ENCODE results near the gene SOX18. TPM values are rescaled to one million over a fixed set of nuclear protein-coding genes. Genes with fewer than 3 reads are reported as not detected.

Gene SOX18
- total RNA-seq, 1 donor: under 0.01 TPM

- Histone ChIP-seq H3K27ac (ENCODE audit: low read depth, low read length) (no peak overlapping the region), H3K36me3 (ENCODE audit: insufficient read depth, low read length) (no peaks in the 10 kb centered on the region), H3K79me2 (ENCODE audit: insufficient read depth, low read length) (no peaks in the 10 kb centered on the region), H3K4me1 (ENCODE audit: insufficient read depth, low read length) (peaks cover 10% of the 10 kb centered on the region), H3K4me2 (ENCODE audit: insufficient read depth, low read length) (no peak overlapping the region), H3K27me3 (ENCODE audit: insufficient read depth, low read length) (no peaks in the 10 kb centered on the region), H3K9me3 (ENCODE audit: low read depth, low read length) (no peaks in the 10 kb centered on the region), H3K4me3 (ENCODE audit: insufficient read depth, low read length) (no peak overlapping the region), H4K20me1 (ENCODE audit: insufficient read depth, low read length) (peaks cover 31% of the 10 kb centered on the region), H2AFZ (ENCODE audit: low read length) (no peak overlapping the region)
- peak; percentile 64 for TF ChIP-seq CTCF (IDR thresholded peaks at IDR 0.05; ENCODE audit: extremely low read depth, low read depth, low read length)
- DNase-seq (ENCODE audit: insufficient read length, low spot score, missing footprints): peak; percentile 97
These were observed 20.3 kb upstream of the SOX18 start for GRCh38 chr20:64069614-64070243.

- peaks cover 15% of the 10 kb centered on the region for H3K4me1 ChIP-seq (ENCODE audit: insufficient read depth, low read length)
- no peak overlapping the region for H3K4me2 ChIP-seq (ENCODE audit: insufficient read depth, low read length)
- H3K79me2 ChIP-seq (ENCODE audit: insufficient read depth, low read length): no peaks in the 10 kb centered on the region
- H3K9me3 ChIP-seq (ENCODE audit: low read depth, low read length): no peaks in the 10 kb centered on the region
- no peaks in the 10 kb centered on the region for H3K36me3 ChIP-seq (ENCODE audit: insufficient read depth, low read length)
- H3K27ac ChIP-seq (ENCODE audit: low read depth, low read length): no peak overlapping the region
- no peak for DNase-seq (ENCODE audit: insufficient read length, low spot score, missing footprints)
- TF ChIP-seq CTCF (IDR thresholded peaks at IDR 0.05; ENCODE audit: extremely low read depth, low read depth, low read length): no peak
- H4K20me1 ChIP-seq (ENCODE audit: insufficient read depth, low read length): peaks cover 35% of the 10 kb centered on the region
- no peaks in the 10 kb centered on the region for H3K27me3 ChIP-seq (ENCODE audit: insufficient read depth, low read length)
- H3K4me3 ChIP-seq (ENCODE audit: insufficient read depth, low read length): no peak overlapping the region
- no peak overlapping the region for H2AFZ ChIP-seq (ENCODE audit: low read length)
These were observed 19.8 kb upstream of the SOX18 start for GRCh38 chr20:64069209-64069613.

GRCh38 chr20:64068386-64069208, 19.2 kb upstream of the SOX18 start:
- no peaks in the 10 kb centered on the region for H3K27me3 ChIP-seq (ENCODE audit: insufficient read depth, low read length)
- TF ChIP-seq CTCF (IDR thresholded peaks at IDR 0.05; ENCODE audit: extremely low read depth, low read depth, low read length): no peak
- no peaks in the 10 kb centered on the region for H3K36me3 ChIP-seq (ENCODE audit: insufficient read depth, low read length)
- no peaks in the 10 kb centered on the region for H3K9me3 ChIP-seq (ENCODE audit: low read depth, low read length)
- H3K27ac ChIP-seq (ENCODE audit: low read depth, low read length): no peak overlapping the region
- H3K4me2 ChIP-seq (ENCODE audit: insufficient read depth, low read length): no peak overlapping the region
- peaks cover 21% of the 10 kb centered on the region for H3K4me1 ChIP-seq (ENCODE audit: insufficient read depth, low read length)
- H4K20me1 ChIP-seq (ENCODE audit: insufficient read depth, low read length): peaks cover 39% of the 10 kb centered on the region
- H3K79me2 ChIP-seq (ENCODE audit: insufficient read depth, low read length): no peaks in the 10 kb centered on the region
- H3K4me3 ChIP-seq (ENCODE audit: insufficient read depth, low read length): no peak overlapping the region
- DNase-seq (ENCODE audit: insufficient read length, low spot score, missing footprints): no peak
- no peak overlapping the region for H2AFZ ChIP-seq (ENCODE audit: low read length)

- Histone ChIP-seq H3K27ac (ENCODE audit: low read depth, low read length) (no peak overlapping the region), H3K4me1 (ENCODE audit: insufficient read depth, low read length) (peaks cover 21% of the 10 kb centered on the region), H3K36me3 (ENCODE audit: insufficient read depth, low read length) (no peaks in the 10 kb centered on the region), H3K4me3 (ENCODE audit: insufficient read depth, low read length) (no peak overlapping the region), H2AFZ (ENCODE audit: low read length) (no peak overlapping the region), H4K20me1 (ENCODE audit: insufficient read depth, low read length) (peaks cover 39% of the 10 kb centered on the region), H3K9me3 (ENCODE audit: low read depth, low read length) (no peaks in the 10 kb centered on the region), H3K79me2 (ENCODE audit: insufficient read depth, low read length) (no peaks in the 10 kb centered on the region), H3K4me2 (ENCODE audit: insufficient read depth, low read length) (no peak overlapping the region), H3K27me3 (ENCODE audit: insufficient read depth, low read length) (no peaks in the 10 kb centered on the region)
- no peak for DNase-seq (ENCODE audit: insufficient read length, low spot score, missing footprints)
- no peak for TF ChIP-seq CTCF (IDR thresholded peaks at IDR 0.05; ENCODE audit: extremely low read depth, low read depth, low read length)
These were observed 18.4 kb upstream of the SOX18 start for GRCh38 chr20:64067733-64068307.
